HepG2 (cell line): ENCODE results near the gene CBLN3. TPM values are rescaled to one million over a fixed set of nuclear protein-coding genes. Genes with fewer than 3 reads are reported as not detected.

ENCODE experiments used
- ELF3 ChIP-seq: IDR thresholded peaks from 2 replicates; pipeline ENCODE4 v1.6.1; 2016; ENCODE audit warnings: missing genetic modification reagents, missing compliant biosample characterization
- HMG20B ChIP-seq: conservative IDR thresholded peaks from 2 replicates; pipeline ENCODE4 v1.6.1; 2016; ENCODE audit warnings: missing genetic modification reagents, missing compliant biosample characterization
- HNRNPUL1 ChIP-seq: fragments of 200-400 bp; formaldehyde crosslinking; IDR thresholded peaks from 2 replicates; pipeline ENCODE4 v1.6.1; 2017; ENCODE audit warnings: low read depth, mild to moderate bottlenecking, low read length, moderate library complexity
- HOXA7 ChIP-seq: sonication (generic); formaldehyde crosslinking; IDR thresholded peaks from 2 replicates; pipeline ENCODE4 v1.8.1; 2022; ENCODE audit warnings: mild to moderate bottlenecking, missing genetic modification reagents, moderate library complexity
- MAF1 ChIP-seq: sonication (generic); formaldehyde crosslinking; IDR thresholded peaks from 2 replicates; pipeline ENCODE4 v1.5.0; 2020; ENCODE audit warnings: missing genetic modification reagents, borderline replicate concordance
- MTF1 ChIP-seq: sonication (generic); formaldehyde crosslinking; IDR thresholded peaks from 2 replicates; pipeline ENCODE4 v1.5.0; 2020; ENCODE audit warnings: missing genetic modification reagents
- RBAK ChIP-seq: sonication (generic); formaldehyde crosslinking; IDR thresholded peaks from 2 replicates; pipeline ENCODE4 v1.5.1; 2020; ENCODE audit warnings: mild to moderate bottlenecking, missing genetic modification reagents
- RFX3 ChIP-seq: IDR thresholded peaks from 2 replicates; pipeline ENCODE4 v1.6.1; 2016; ENCODE audit warnings: missing biosample characterization, missing genetic modification reagents
- ZNF549 ChIP-seq: sonication (generic); formaldehyde crosslinking; IDR thresholded peaks from 2 replicates; pipeline ENCODE4 v1.5.0; 2020; ENCODE audit warnings: missing genetic modification reagents
- ZNF782 ChIP-seq: sonication (generic); formaldehyde crosslinking; IDR thresholded peaks from 2 replicates; pipeline ENCODE4 v1.4.0; 2020; ENCODE audit warnings: missing genetic modification reagents, mild to moderate bottlenecking, borderline replicate concordance
- ZSCAN21 ChIP-seq: sonication (generic); formaldehyde crosslinking; IDR thresholded peaks from 2 replicates; pipeline ENCODE4 v1.8.0; 2022; ENCODE audit warnings: mild to moderate bottlenecking, missing genetic modification reagents, moderate library complexity, borderline replicate concordance
- polyA plus RNA-seq, 8 experiments: library from polyadenylated mRNA; depleted of rRNA in 3 of 8; stranded (reverse) in 7 of 8; unstranded in 1 of 8; fragments of >200 nt; fragmentation: Illumina TruSeq in 4 of 8; extraction: Trizol in 4 of 8; gene quantifications; 2 replicates each; pipeline versions ENCODE4 v1.2.1 to v1.2.3, GENCODE V29; 2011 to 2016; ENCODE audit warnings: low read depth in 4 of 8, missing spikeins in 1 of 8, mixed read lengths in 1 of 8; ENCODE audit not compliant: insufficient read depth in 1 of 8
- total RNA-seq, 5 experiments: library from RNA; depleted of rRNA; stranded (reverse); fragments of >200 nt; fragmentation: Illumina TruSeq; extraction: Trizol; gene quantifications; 2 replicates each; pipeline ENCODE4 v1.2.3, GENCODE V29; 2016; ENCODE audit warnings: low read depth in 1 of 5
- TF ChIP-seq, protein P1 (sequence below): sonication (generic); formaldehyde crosslinking; IDR thresholded peaks from 2 replicates; pipeline ENCODE4 v1.4.0; 2020; ENCODE audit warnings: missing genetic modification reagents, borderline replicate concordance
- TF ChIP-seq, protein P2 (sequence below): sonication (generic); formaldehyde crosslinking; IDR thresholded peaks from 2 replicates; pipeline ENCODE4 v1.5.0; 2020; ENCODE audit warnings: mild to moderate bottlenecking, missing genetic modification reagents
- TF ChIP-seq, protein P3 (sequence below): sonication (generic); formaldehyde crosslinking; IDR thresholded peaks from 2 replicates; pipeline ENCODE4 v1.4.0; 2020; ENCODE audit warnings: mild to moderate bottlenecking, missing genetic modification reagents
- TF ChIP-seq, protein P4 (sequence below): sonication (generic); formaldehyde crosslinking; IDR thresholded peaks from 2 replicates; pipeline ENCODE4 v1.4.0; 2020; ENCODE audit warnings: low read depth, mild to moderate bottlenecking, missing genetic modification reagents
- TF ChIP-seq, protein P5 (sequence below): IDR thresholded peaks from 2 replicates; pipeline ENCODE4 v1.6.1; 2016
- TF ChIP-seq, protein P6 (sequence below): sonication (generic); formaldehyde crosslinking; IDR thresholded peaks from 2 replicates; pipeline ENCODE4 v1.8.0; 2022; ENCODE audit warnings: missing genetic modification reagents, mild to moderate bottlenecking, moderate library complexity, borderline replicate concordance

CBLN3 gene
- total and polyA plus RNA-seq, 2 of the 13 experiments (the other 11 are each of a cell fraction or from before 2014, with no cell fraction given), result 0.66 to 0.98 TPM

DNA sequence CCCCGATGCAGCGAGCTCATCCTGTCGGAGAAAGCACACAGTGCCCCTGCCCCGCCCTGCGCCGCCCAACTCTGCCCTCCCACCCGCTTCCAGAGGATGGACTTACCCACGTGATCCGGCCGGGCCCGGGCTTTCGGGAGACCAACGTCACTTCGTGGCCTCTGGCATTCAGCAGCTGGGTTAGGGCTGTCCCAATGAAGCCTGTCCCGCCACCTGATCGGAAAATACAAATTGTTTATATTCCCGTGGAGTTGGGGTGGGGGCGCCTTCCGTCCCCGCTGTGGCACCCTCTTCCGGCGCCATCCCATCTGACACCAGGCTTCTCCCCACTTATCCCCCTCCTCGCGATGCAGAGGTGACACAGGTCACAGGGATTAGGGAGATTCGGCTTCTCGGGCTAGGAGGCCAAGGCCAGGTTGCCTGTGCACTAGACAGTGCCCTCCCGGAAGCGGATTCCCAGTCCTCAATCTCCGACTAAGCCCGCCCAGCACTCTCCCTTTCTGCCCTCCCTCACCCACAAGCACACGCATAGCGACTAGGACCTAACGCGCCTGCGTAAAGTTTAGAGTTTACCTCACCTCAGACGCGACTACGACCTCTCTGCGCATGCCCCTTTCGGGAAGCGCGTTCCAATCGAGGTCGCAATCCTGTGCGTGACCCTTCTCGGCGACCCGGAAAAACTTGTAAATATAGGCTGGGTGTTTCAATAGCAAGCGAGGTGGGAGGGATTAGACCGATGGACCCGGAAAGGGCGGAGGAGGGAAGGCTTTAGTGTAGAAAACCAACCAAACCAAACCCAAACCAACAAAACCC, 13.0 kb upstream of the CBLN3 start, which contains the start of gene SDR39U1 (continued):
- TF ChIP-seq, protein P1, sequence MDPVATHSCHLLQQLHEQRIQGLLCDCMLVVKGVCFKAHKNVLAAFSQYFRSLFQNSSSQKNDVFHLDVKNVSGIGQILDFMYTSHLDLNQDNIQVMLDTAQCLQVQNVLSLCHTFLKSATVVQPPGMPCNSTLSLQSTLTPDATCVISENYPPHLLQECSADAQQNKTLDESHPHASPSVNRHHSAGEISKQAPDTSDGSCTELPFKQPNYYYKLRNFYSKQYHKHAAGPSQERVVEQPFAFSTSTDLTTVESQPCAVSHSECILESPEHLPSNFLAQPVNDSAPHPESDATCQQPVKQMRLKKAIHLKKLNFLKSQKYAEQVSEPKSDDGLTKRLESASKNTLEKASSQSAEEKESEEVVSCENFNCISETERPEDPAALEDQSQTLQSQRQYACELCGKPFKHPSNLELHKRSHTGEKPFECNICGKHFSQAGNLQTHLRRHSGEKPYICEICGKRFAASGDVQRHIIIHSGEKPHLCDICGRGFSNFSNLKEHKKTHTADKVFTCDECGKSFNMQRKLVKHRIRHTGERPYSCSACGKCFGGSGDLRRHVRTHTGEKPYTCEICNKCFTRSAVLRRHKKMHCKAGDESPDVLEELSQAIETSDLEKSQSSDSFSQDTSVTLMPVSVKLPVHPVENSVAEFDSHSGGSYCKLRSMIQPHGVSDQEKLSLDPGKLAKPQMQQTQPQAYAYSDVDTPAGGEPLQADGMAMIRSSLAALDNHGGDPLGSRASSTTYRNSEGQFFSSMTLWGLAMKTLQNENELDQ (CRISPR knock-in tag), result peak; percentile 64; the same call in 1 of the 2 replicates
- TF ChIP-seq RBAK (peak; percentile 15; the same call in 1 of the 2 replicates), RFX3 (CRISPR knock-in tag) (no peak; the same call in 1 of the 2 replicates), HOXA7 (CRISPR knock-in tag) (no peak), MTF1 (CRISPR knock-in tag) (peak; percentile 91), ZNF549 (CRISPR knock-in tag) (peak; percentile 68; the same call in 1 of the 2 replicates), ZNF782 (CRISPR knock-in tag) (peak; percentile 91), HNRNPUL1 (no peak), MAF1 (CRISPR knock-in tag) (peak; percentile 94; the same call in 1 of the 2 replicates), ZSCAN21 (peak; percentile 94; the same call in 1 of the 2 replicates), ELF3 (CRISPR knock-in tag) (peak; percentile 92), HMG20B (CRISPR knock-in tag) (peak; percentile 40; the same call in 1 of the 2 replicates)
- TF ChIP-seq, protein P2, sequence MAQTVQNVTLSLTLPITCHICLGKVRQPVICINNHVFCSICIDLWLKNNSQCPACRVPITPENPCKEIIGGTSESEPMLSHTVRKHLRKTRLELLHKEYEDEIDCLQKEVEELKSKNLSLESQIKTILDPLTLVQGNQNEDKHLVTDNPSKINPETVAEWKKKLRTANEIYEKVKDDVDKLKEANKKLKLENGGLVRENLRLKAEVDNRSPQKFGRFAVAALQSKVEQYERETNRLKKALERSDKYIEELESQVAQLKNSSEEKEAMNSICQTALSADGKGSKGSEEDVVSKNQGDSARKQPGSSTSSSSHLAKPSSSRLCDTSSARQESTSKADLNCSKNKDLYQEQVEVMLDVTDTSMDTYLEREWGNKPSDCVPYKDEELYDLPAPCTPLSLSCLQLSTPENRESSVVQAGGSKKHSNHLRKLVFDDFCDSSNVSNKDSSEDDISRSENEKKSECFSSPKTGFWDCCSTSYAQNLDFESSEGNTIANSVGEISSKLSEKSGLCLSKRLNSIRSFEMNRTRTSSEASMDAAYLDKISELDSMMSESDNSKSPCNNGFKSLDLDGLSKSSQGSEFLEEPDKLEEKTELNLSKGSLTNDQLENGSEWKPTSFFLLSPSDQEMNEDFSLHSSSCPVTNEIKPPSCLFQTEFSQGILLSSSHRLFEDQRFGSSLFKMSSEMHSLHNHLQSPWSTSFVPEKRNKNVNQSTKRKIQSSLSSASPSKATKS, result no peak
- TF ChIP-seq, protein P3, sequence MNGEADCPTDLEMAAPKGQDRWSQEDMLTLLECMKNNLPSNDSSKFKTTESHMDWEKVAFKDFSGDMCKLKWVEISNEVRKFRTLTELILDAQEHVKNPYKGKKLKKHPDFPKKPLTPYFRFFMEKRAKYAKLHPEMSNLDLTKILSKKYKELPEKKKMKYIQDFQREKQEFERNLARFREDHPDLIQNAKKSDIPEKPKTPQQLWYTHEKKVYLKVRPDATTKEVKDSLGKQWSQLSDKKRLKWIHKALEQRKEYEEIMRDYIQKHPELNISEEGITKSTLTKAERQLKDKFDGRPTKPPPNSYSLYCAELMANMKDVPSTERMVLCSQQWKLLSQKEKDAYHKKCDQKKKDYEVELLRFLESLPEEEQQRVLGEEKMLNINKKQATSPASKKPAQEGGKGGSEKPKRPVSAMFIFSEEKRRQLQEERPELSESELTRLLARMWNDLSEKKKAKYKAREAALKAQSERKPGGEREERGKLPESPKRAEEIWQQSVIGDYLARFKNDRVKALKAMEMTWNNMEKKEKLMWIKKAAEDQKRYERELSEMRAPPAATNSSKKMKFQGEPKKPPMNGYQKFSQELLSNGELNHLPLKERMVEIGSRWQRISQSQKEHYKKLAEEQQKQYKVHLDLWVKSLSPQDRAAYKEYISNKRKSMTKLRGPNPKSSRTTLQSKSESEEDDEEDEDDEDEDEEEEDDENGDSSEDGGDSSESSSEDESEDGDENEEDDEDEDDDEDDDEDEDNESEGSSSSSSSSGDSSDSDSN, result peak; percentile 92
- TF ChIP-seq, protein P4, sequence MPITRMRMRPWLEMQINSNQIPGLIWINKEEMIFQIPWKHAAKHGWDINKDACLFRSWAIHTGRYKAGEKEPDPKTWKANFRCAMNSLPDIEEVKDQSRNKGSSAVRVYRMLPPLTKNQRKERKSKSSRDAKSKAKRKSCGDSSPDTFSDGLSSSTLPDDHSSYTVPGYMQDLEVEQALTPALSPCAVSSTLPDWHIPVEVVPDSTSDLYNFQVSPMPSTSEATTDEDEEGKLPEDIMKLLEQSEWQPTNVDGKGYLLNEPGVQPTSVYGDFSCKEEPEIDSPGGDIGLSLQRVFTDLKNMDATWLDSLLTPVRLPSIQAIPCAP, result peak; percentile 84
- TF ChIP-seq, protein P5, sequence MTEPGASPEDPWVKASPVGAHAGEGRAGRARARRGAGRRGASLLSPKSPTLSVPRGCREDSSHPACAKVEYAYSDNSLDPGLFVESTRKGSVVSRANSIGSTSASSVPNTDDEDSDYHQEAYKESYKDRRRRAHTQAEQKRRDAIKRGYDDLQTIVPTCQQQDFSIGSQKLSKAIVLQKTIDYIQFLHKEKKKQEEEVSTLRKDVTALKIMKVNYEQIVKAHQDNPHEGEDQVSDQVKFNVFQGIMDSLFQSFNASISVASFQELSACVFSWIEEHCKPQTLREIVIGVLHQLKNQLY (CRISPR knock-in tag), result peak; percentile 71; the same call in 1 of the 2 replicates
- TF ChIP-seq, protein P6, sequence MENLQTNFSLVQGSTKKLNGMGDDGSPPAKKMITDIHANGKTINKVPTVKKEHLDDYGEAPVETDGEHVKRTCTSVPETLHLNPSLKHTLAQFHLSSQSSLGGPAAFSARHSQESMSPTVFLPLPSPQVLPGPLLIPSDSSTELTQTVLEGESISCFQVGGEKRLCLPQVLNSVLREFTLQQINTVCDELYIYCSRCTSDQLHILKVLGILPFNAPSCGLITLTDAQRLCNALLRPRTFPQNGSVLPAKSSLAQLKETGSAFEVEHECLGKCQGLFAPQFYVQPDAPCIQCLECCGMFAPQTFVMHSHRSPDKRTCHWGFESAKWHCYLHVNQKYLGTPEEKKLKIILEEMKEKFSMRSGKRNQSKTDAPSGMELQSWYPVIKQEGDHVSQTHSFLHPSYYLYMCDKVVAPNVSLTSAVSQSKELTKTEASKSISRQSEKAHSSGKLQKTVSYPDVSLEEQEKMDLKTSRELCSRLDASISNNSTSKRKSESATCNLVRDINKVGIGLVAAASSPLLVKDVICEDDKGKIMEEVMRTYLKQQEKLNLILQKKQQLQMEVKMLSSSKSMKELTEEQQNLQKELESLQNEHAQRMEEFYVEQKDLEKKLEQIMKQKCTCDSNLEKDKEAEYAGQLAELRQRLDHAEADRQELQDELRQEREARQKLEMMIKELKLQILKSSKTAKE (CRISPR knock-in tag), result peak; percentile 80; the same call in 1 of the 2 replicates
